SK-N-DZ (cell line): ENCODE measurements around the gene SLC22A12.

Experiments used
- DNase-seq: peaks from one replicate; pipeline ENCODE4 v3.0.0-alpha.2; 2015; ENCODE audit warnings: low spot score

Gene SLC22A12

DNA sequence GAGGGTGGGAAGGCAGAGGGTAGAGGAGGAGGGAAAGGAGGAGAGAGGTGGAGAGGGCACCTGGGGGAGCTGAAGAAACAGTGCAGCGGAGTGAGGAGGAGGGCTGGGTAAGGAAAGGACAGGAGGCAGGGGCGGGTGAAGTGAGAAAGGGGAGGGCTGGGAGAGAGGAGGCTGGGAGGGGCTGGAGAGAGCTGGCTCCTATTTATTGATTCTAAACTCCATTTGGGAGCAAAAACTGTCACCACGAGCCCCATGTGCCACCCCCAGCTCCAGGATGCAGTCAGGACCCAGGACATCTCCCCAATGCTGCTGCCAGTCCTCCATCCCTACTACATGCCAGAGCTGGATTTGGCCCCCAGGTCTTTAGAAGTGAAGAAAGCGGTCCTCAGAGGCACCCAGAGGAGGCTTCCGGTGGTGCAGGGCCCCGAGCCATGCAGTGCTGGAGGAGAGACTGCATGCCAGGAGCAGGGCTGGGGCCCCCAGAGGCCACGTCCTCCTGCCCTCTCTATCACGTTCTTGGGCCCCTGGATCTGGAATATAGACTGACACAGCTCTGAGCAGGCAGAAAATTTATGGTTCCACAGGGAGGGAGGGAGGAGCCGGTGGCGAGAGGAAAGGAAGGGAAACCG is 53.7 kb downstream of the SLC22A12 start:
- peak; percentile 49 for DNase-seq

DNA sequence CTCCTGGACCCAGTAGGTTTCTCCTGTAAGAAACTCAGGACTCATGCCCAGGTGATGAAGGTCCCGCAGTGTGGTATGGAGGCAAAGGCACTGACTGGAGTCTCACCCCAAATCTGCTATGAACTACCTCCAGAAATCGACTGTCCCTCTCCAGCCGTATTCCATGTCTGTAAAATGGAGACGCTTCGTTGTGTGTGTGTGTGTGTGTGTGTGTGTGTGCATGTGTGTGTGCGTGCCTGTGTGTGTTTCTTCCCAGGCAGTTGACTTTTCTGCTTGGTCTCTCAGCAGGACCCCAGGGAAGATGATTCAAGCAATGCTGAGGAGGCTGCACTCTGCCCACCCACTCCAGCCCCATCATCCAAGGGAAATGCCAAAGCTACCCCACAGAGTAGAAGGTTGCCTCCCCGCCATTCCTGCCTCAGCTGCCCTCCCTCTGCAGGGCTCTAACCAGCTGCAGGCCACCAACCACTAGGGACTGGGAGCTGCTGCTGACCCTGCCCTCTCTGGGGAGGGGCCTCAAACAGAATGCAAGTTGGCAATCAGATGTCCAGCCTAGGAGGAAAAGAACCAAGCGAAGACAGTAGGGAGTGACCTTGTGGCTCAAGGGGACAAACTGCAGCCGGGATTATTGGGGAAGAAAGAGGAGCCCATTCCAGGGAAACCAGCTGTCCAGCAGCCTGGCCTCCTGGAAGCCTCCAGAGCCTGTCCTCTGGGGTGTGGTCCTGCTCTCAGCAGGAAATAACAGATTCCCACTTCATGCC is 56.2 kb downstream of the SLC22A12 start:
- DNase-seq, result no peak

DNA sequence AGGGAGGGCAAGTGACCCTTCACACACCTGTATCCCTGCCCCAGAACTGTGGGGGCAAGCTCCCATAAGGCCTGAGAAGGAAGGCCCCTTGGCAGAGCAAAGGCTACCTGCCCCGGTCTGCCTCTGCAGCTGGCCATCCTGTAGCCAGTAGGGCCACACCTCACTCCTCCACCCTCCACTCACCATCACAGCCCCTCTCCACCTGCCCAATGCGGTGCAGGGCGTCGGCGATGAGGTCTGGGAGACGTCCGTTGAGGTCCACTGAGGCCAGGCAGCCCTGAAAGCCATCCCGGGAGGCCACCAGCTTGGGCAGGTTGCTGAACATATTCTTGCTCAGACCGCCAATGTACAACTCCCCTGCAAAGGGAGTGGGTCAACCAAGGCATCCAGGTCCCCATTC is 57.5 kb downstream of the SLC22A12 start:
- DNase-seq, result no peak

DNA sequence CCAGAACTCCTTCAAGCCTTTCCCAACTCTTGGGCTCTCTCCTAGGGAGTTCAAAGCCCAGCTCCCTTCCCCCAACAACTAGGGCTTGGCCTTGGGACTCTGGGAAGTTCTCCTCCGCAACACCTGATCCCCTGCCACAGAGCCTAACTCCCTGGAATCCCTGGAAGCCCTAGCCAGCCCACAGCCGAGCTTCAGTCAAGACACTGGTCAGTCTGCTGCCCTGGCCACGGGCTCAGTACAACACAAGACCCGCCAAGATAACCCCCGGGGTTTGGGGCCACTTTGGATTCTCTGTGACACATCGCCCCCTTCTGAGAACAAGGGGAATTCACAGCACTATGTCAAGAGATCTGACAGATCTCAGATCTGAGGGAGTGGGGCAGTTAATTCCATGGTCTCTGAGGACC is 58.3 kb downstream of the SLC22A12 start:
- DNase-seq, result peak; percentile 50

DNA sequence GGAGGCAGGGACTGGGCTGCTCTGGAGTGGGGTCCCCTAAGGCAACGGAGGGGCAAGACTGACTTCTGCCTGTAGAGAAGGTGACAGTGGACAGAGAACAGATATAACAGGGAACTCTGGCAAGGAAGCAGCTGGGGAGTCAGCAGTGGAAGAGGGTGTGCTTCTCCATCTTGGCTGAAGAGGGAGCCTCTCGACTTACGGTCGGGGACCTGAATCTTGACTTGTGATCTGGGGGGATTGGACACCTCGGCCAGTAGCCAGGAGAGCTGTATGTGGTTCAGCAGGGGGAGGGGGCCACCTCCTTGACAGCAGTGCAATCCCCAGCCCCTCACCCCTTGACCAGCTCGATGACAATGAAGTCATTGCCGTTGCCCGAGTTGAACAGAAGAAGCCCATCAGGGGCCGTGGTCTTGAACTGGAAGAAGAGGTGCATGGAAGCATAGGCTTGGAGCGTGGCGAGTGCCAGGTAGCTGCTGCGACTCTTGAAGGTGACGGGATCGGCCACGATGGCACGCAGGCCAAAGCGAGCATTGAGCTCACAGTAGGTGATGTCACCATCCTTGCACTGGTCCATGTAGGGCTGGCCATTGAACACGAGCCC is 60.0 kb downstream of the SLC22A12 start:
- peak; percentile 48 for DNase-seq
